ENCODE data around the gene BRAT1.

DNA sequence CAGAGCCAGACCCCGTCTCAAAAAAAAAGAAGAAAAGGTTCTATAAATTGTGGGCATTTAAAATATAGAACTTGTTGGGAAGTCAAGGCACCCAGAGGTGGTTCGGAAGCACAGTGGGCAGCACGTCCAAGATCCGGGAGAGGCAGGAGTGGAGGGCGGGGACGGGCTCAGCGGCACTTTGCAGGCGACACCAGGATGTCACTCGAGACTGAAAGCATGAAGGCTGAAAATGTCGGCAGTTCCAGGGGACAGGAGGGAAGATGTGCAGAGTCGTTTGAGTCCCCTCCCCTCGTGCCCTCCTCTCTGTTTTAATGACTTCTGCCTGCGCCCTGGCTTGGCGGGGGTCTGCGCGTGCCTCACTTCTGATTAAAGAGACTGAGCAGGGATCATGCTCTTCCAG, 34.0 kb upstream of the BRAT1 start:
- TF ChIP-seq POLR2A (IDR thresholded peaks at IDR 0.05) (no peak), CTCF (IDR thresholded peaks at IDR 0.05) (no peak)

Measured in lower leg skin (tissue), 3 donors.